ENCODE measurements around the gene FBXW10.
"Not testable (repeated sequence)": the region's sequence is repeated elsewhere in the genome, so short reads cannot be mapped to it uniquely, and the experiment has no call there.

Gene FBXW10

GRCh38 chr17:18750242-18750641 lies 6.4 kb downstream of the FBXW10 start:
- DNase-seq: not testable (repeated sequence)

- DNase-seq: not testable (repeated sequence)
These were observed 10.1 kb downstream of the FBXW10 start for GRCh38 chr17:18753829-18754409.

DNA sequence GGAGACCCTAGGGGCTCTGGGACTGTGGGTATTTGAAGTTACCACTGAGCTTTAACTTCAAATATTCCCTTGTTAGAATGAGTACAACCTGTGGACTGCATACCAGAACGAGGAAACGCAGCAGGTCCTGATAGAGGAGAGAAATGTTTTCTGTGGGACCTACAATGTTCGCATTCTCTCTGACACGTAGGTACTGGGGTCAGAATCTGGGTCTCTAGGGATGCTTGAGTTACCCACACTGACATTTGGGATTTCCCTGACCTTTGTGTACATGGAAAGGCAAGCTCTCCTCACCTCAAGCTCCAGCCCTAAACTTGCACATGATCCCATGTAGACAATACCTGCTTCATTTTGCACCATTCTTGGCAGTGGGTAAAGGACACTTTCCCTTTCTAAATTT lies 12.1 kb downstream of the FBXW10 start:
- not testable (repeated sequence) for DNase-seq

DNA sequence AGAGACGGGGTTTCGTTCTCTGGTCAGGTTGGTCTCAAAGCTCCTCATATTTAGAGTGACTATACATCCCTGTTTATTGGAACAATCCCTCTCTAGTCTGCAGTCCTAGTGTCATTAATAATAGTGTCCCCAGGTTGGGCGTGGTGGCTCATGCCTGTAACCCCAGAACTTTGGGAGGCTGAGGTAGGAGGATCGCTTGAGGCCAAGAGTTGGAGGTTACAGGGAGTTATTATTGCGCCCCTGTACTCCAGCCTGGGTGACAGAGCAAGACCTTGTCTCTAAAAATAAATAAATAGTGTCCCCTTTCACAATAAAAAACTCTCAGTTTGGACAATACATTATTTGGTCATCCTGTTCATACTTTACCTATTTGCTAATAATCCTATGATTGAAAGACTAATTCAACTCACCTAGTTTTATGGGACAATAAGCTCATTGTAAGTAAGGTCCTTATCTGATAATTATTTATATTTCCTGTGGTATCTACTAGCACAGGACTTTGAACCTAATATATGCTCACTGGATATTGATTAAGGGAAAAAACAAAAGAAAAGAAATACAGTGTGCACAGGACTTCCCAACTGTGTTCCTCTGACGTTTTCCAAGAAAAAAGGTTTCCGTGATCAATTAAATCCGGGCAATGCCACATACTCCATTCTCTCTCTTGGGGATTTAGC lies 13.7 kb downstream of the FBXW10 start:
- DNase-seq: not testable (repeated sequence)

- not testable (repeated sequence) for DNase-seq
These were observed 14.5 kb downstream of the FBXW10 start for GRCh38 chr17:18758344-18758743.

- not testable (repeated sequence) for DNase-seq
These were observed 16.4 kb downstream of the FBXW10 start for GRCh38 chr17:18760221-18760620.

DNA sequence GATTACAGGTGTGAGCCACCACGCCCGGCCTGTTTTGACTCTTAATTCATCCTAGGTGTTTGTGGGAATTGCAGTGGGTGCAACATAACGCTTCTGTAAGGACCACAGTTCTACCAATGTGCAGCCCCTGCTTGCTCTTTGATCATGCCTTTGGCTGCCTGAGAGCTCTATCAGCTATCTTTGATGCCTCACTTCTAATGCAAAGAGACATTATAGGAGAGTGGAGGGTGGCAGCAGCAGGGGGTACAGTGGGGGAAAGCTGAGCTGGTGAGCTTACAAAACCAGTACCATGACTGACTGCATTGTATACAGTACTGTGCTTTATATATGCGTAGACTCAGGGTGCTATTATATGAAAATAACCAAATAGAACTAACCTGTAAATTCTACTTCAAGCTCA lies 26.7 kb downstream of the FBXW10 start:
- not testable (repeated sequence) for DNase-seq

DNA sequence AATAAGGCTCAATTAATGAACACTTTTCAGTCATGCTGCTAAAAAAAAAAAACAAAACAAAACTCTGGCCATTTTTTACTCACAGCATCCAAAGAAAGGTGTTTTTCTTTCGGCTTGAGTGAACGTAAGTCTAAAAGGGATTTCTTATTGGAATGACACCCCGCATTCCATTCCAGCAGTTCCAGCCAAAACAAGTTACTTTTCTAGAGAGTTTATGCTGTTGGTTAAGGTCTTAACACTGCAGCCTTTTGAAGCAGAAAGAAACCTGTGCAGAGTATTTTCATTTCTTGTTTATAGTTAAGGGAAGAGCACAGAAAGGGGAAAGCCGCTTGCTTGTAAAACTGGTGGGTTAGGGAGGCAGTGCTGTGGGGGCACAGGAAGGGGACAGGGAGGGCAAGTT lies 27.2 kb downstream of the FBXW10 start:
- DNase-seq: not testable (repeated sequence)

DNA sequence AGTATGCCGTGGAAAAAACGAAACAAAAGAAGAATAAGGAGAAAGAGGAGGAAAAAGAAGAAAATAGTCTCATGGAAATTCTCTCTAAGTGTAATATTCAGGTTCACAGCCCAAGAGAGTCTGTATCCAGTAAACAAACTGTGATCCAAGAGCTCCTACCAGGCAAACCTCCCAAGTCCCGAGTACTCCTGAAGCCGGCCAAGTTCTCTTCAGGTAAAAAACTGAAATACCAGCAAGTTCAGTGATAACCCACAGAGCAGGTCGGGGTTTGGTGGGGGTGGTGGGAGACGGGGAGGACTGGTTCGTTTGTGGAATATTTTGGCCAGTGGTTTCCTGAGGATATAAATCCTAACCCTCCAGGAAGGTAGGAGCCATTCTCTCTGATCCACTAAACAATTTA lies 28.6 kb downstream of the FBXW10 start:
- DNase-seq: no peak

DNA sequence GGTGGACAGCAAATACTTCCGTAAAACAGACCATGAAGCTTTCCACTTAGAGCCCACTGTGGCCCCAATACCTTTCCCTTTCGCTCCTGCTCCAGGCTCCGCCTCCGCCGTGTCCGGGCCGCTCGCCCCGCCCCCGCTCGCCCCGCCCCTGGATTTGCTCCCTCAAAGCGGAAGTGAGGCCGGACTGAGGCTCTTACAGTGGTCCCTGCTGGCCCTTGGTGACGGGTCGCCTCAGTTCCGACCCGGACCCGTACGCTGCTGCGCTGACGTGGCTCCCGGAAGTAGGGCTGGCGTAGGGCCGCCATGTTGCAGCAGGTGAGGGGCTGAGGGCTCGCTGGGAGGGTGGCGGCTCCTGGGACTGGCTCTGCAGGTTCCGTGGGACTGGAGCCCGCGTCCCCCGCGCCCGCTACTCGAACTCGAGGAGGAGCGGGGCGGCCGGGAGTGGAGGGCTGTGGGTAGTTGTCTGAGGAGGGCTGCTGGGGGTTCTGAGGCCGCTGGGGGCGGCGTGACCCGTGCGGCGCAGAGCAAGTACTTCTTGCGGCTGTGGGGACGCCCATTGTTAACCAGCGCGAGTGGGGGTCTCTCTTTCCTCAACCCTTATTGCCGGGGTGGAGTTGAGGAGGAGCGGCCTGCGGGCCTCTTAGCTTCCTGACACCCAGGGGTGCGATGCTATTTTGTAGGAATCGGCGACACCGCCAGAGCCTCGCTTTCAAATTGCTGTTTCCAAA lies 37.3 kb downstream of the FBXW10 start, which contains the start of gene TVP23B:
TSS of gene TVP23B (plus strand) at position 193 of the 728 bp plus-strand sequence. CDS start at position 304, 111 bp downstream.
- DNase-seq: peak; percentile 93

GRCh38 chr17:18781805-18782204 lies 38.0 kb downstream of the FBXW10 start:
- not testable (repeated sequence) for DNase-seq

- DNase-seq: not testable (repeated sequence)
These were observed 42.1 kb downstream of the FBXW10 start for GRCh38 chr17:18785933-18786332.

GRCh38 chr17:18786890-18787289 lies 43.0 kb downstream of the FBXW10 start:
- DNase-seq: not testable (repeated sequence)

GRCh38 chr17:18791402-18791801 lies 47.5 kb downstream of the FBXW10 start:
- not testable (repeated sequence) for DNase-seq

- DNase-seq: not testable (repeated sequence)
These were observed 51.0 kb downstream of the FBXW10 start for GRCh38 chr17:18794841-18795240.

DNA sequence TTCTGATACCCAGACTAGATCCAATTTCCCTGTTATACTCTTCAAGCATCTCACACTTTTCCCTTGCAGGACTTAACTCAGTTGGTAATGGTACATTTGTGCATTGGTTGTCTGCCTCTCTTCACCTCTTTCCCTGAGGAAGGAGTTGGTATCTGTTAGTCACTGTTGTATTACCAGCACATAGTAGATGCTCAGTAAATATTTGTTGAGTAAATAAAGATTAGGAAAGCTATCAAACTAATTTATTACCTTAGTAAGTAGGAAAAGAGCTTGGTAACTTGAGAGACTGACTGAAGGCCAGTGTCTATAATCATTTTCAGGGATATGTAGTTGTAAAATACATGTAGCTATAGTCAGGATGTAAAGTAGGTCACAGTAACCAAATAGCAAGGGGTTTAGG lies 53.0 kb downstream of the FBXW10 start:
- DNase-seq: not testable (repeated sequence)

- DNase-seq: not testable (repeated sequence)
These were observed 59.8 kb downstream of the FBXW10 start for GRCh38 chr17:18803458-18804245.

DNA sequence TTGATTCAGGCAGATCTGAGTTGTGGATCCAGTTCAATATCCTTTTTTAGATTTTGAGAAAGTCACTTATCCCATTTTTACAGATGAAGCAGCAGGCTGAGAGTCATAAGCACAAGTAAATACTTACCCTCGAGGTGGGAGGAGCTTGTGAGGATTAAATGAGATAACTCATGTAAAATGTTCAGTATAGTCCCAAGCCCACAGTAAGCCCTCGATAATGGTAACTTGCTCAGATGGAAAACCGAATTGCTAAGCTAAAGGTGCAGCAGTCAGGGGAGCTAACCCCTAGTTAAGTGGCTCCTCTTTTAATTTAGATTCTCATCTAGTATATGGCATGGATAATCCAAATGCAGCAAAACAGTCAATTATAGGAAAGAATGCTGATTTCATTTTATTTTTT lies 72.1 kb downstream of the FBXW10 start:
- not testable (repeated sequence) for DNase-seq

- DNase-seq: peak; percentile 48
These were observed 72.9 kb downstream of the FBXW10 start for GRCh38 chr17:18816489-18817371.

GRCh38 chr17:18821430-18821829 lies 77.6 kb downstream of the FBXW10 start:
- DNase-seq: not testable (repeated sequence)

DNA sequence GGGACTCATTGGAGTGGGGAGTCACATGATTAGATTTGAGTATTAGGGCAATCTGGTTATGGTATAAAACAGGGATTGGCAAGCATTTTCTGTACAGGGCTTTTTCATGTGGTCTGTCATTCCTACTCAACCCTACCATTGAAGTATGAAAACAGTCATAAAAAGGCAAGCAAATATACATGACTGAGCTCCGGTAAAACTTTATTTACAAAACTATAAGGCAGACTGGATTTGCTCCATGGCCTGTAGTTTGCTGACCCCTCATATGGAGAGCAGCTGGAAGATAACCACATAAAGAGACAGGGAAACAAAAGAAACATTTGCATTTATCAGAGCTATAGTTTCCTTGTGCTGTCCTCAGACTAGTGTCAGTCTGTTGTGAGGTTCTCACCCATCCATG lies 83.8 kb downstream of the FBXW10 start:
- DNase-seq: not testable (repeated sequence)

All from CD4-positive, alpha-beta T cell treated with Interleukin-17A for 4 hours (primary cell).